ENCODE results near the gene N4BP2L2. TPM values are rescaled to one million over a fixed set of nuclear protein-coding genes. Genes with fewer than 3 reads are reported as not detected.

N4BP2L2 gene
- total RNA-seq, 5 donors from 2014 or later (not counting 1 experiment from before 2014, with no cell fraction given) = 200 to 241 (median 216) TPM

DNA sequence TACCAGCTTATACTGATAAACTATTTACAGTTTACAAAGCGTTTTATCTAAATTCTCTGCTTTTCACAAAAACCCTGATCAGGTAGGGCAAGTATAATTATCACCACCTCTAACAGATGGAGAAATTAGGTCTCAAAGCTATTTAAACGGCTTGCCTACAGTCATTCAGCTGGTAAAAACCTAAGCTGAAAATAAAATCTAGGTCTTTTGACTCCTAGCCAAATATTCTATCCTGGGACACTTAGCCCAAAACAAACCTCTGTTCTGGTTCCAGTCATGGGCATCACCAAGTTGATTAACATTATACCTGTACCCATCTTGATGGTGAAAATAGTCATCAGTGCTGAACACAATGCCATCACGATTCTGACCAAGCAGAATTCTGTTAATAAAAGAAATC, 11.4 kb downstream of the N4BP2L2 start:
- Mint-ChIP-seq H3K9me3 (no peaks in the 10 kb centered on the region), H3K36me3 (peaks cover 29% of the 10 kb centered on the region), H3K4me1 (peaks cover 54 to 72% (median 71%) of the 10 kb centered on the region in 3 donors), H3K4me3 (no peak overlapping the region), H3K27me3 (no peaks in the 10 kb centered on the region), H3K27ac (no peak overlapping the region)
- ChIA-PET CTCF (interaction anchor here (0.6 to 2.3 kb wide), 3 partner anchors 59 to 626 kb away, joined by 3 to 10 read pairs (median 4); partner anchors contain the start of gene PDS5B (in 1 of the 2)), POLR2A (interaction anchor here in 1 of 2 donors (1.0 kb wide), 1 partner anchor 10 kb away, joined by 3 read pairs; no protein-coding TSS in a partner anchor)
- no peaks in the 10 kb centered on the region for H3K27me3 ChIP-seq (replicated peaks in 1 of 2; ENCODE audit: control insufficient read depth in 2 of 2, extremely low read depth in 1 of 2, insufficient read depth in 2 of 2, low read length in 1 of 2)
- no peaks in the 10 kb centered on the region for H3K9me3 ChIP-seq
- no peak overlapping the region for H3K27ac ChIP-seq (ENCODE audit: low read length)
- no peak overlapping the region for H3K4me3 ChIP-seq (ENCODE audit: control insufficient read depth in 1 of 2, extremely low read depth in 1 of 2, low read length in 1 of 2)
- ATAC-seq (replicated peaks in 1 of 4) = no peak
- 80% methylated on average over 1 of the region's 3 CpGs for WGBS (ENCODE audit: insufficient coverage)
- peaks cover 0 to 23% of the 10 kb centered on the region in 2 donors for H3K36me3 ChIP-seq (ENCODE audit: control insufficient read depth in 2 of 2, extremely low read depth in 1 of 2, insufficient read depth in 1 of 2, low read length in 1 of 2)
- no peak for DNase-seq
- H3K4me1 ChIP-seq (ENCODE audit: control insufficient read depth in 1 of 2, extremely low read depth in 1 of 2, insufficient read depth in 2 of 2, low read length in 2 of 2) = peaks cover 16 to 18% of the 10 kb centered on the region in 2 experiments

DNA sequence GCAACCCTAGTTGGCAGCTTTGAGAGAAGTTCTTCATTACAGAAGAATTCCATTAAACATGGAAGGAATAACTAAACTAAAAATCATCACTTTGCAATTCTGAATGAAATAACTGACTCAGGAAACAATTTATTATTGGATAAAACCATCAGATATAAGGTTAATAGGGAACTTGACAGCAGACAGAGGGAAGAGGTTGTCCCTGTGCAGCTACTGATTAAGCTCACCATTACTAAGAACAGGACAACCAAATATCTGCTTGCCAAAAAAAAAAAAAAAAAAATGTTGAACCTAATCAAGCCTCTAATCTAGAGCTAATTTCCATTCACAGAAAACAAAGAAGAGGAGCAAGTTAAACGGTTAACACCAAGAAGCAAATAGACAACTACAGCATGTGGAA, 12.8 kb downstream of the N4BP2L2 start:
- H3K4me3 ChIP-seq (ENCODE audit: control insufficient read depth in 1 of 2, extremely low read depth in 1 of 2, low read length in 1 of 2) = no peak overlapping the region
- H3K36me3 ChIP-seq (ENCODE audit: control insufficient read depth in 2 of 2, extremely low read depth in 1 of 2, insufficient read depth in 1 of 2, low read length in 1 of 2) = peaks cover 0 to 30% of the 10 kb centered on the region in 2 donors
- Mint-ChIP-seq H3K9me3 (no peaks in the 10 kb centered on the region), H3K4me1 (peaks cover 45 to 64% (median 60%) of the 10 kb centered on the region in 3 donors), H3K4me3 (no peak overlapping the region), H3K27me3 (no peaks in the 10 kb centered on the region), H3K36me3 (peaks cover 28% of the 10 kb centered on the region), H3K27ac (no peak overlapping the region)
- ChIA-PET CTCF (interaction anchor here (0.6 to 2.3 kb wide), 7 partner anchors 14 to 794 kb away, joined by 3 to 10 read pairs (median 4); partner anchors contain the start of gene PDS5B (in 1 of the 2)), POLR2A (interaction anchor here (0.6 to 0.7 kb wide), 4 partner anchors 11 to 1235 kb away, joined by 7 to 13 read pairs (median 10); no protein-coding TSS in a partner anchor)
- no CpG with 5 or more reads among the region's 1 CpG for WGBS (ENCODE audit: insufficient coverage)
- no peaks in the 10 kb centered on the region for H3K9me3 ChIP-seq
- no peak overlapping the region for H3K27ac ChIP-seq (ENCODE audit: low read length)
- DNase-seq = no peak
- H3K4me1 ChIP-seq (ENCODE audit: control insufficient read depth in 1 of 2, extremely low read depth in 1 of 2, insufficient read depth in 2 of 2, low read length in 2 of 2) = peaks cover 7 to 10% of the 10 kb centered on the region in 2 experiments
- ATAC-seq (replicated peaks in 1 of 4) = no peak
- no peaks in the 10 kb centered on the region for H3K27me3 ChIP-seq (replicated peaks in 1 of 2; ENCODE audit: control insufficient read depth in 2 of 2, extremely low read depth in 1 of 2, insufficient read depth in 2 of 2, low read length in 1 of 2)

DNA sequence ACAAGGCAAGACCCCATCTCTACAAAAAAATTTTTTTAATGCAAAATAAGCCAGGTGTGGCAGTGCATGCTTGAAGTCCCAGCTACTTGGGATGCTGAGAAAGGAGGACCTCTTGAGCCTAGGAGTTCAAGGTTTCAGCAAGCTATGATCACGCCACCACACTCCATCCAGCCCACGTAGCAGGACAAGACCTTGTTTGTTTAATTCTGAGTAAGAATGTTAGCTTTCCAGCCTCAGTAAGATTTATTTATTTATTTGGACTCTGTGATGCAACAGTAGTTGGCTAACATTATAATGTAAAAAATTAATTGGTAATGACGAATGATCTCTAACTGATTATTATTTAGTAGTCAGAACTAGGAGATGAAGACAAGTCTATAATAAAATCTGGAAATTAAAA, 23.3 kb downstream of the N4BP2L2 start:
- Histone ChIP-seq H3K9me3 (no peaks in the 10 kb centered on the region), H3K27me3 (replicated peaks in 1 of 2; ENCODE audit: control insufficient read depth in 2 of 2, extremely low read depth in 1 of 2, insufficient read depth in 2 of 2, low read length in 1 of 2) (no peaks in the 10 kb centered on the region), H3K4me1 (ENCODE audit: control insufficient read depth in 1 of 2, extremely low read depth in 1 of 2, insufficient read depth in 2 of 2, low read length in 2 of 2) (no peaks in the 10 kb centered on the region), H3K27ac (ENCODE audit: low read length) (no peak overlapping the region), H3K36me3 (ENCODE audit: control insufficient read depth in 2 of 2, extremely low read depth in 1 of 2, insufficient read depth in 1 of 2, low read length in 1 of 2) (peaks cover 0 to 42% of the 10 kb centered on the region in 2 donors), H3K4me3 (ENCODE audit: control insufficient read depth in 1 of 2, extremely low read depth in 1 of 2, low read length in 1 of 2) (no peak overlapping the region)
- Mint-ChIP-seq H3K4me3 (no peak overlapping the region), H3K27me3 (no peaks in the 10 kb centered on the region), H3K36me3 (peaks cover 36% of the 10 kb centered on the region), H3K4me1 (peaks cover 15 to 20% (median 17%) of the 10 kb centered on the region in 3 donors), H3K27ac (no peak overlapping the region), H3K9me3 (no peaks in the 10 kb centered on the region)
- CTCF ChIA-PET = interaction anchor here in 1 of 2 donors (0.8 kb wide), 1 partner anchor 115 kb away, joined by 3 read pairs; no protein-coding TSS in a partner anchor
- no CpG with 5 or more reads among the region's 3 CpGs for WGBS (ENCODE audit: insufficient coverage)
- POLR2A ChIA-PET = no interaction called here
- ATAC-seq (replicated peaks in 1 of 4) (no peak), DNase-seq (no peak)

DNA sequence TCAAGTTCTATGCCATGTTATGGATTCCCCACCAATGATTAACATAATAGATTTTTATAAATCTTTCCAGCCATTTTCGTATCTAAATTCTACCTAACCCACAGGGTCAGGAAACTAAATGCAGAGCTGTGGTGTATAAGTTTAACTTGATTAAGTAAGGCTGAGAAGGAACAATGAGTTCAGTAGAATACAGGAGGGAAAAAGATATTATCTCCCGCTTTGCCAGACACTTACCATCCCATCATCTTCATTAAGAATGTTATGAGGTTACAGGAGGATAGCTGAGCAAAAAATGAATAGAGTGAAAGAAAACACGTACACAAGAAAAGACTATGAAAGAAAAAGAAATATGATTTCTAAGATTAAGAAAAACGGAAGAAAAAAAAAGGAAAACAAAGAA, 27.1 kb downstream of the N4BP2L2 start:
- ChIA-PET CTCF (interaction anchor here in 1 of 2 donors (0.8 kb wide), 1 partner anchor 14 kb away, joined by 4 read pairs; no protein-coding TSS in a partner anchor), POLR2A (interaction anchor here in 1 of 2 donors (0.7 kb wide), 1 partner anchor 25 kb away, joined by 7 read pairs; no protein-coding TSS in a partner anchor)
- Histone ChIP-seq H3K36me3 (ENCODE audit: control insufficient read depth in 2 of 2, extremely low read depth in 1 of 2, insufficient read depth in 1 of 2, low read length in 1 of 2) (peaks cover 0 to 20% of the 10 kb centered on the region in 2 donors), H3K4me3 (ENCODE audit: control insufficient read depth in 1 of 2, extremely low read depth in 1 of 2, low read length in 1 of 2) (no peak overlapping the region), H3K27me3 (replicated peaks in 1 of 2; ENCODE audit: control insufficient read depth in 2 of 2, extremely low read depth in 1 of 2, insufficient read depth in 2 of 2, low read length in 1 of 2) (no peaks in the 10 kb centered on the region), H3K9me3 (no peaks in the 10 kb centered on the region), H3K4me1 (ENCODE audit: control insufficient read depth in 1 of 2, extremely low read depth in 1 of 2, insufficient read depth in 2 of 2, low read length in 2 of 2) (no peaks in the 10 kb centered on the region), H3K27ac (ENCODE audit: low read length) (no peak overlapping the region)
- peak overlapping the region in 1 of 2 donors; percentile 18 for H3K27ac Mint-ChIP-seq
- DNase-seq = no peak
- H3K4me3 Mint-ChIP-seq = no peak overlapping the region
- no CpG with 5 or more reads among the region's 4 CpGs for WGBS (ENCODE audit: insufficient coverage)
- H3K9me3 Mint-ChIP-seq = no peaks in the 10 kb centered on the region
- peaks cover 9 to 14% (median 10%) of the 10 kb centered on the region in 3 donors for H3K4me1 Mint-ChIP-seq
- H3K27me3 Mint-ChIP-seq = no peaks in the 10 kb centered on the region
- H3K36me3 Mint-ChIP-seq = peaks cover 28% of the 10 kb centered on the region
- no peak for ATAC-seq (replicated peaks in 1 of 4)

DNA sequence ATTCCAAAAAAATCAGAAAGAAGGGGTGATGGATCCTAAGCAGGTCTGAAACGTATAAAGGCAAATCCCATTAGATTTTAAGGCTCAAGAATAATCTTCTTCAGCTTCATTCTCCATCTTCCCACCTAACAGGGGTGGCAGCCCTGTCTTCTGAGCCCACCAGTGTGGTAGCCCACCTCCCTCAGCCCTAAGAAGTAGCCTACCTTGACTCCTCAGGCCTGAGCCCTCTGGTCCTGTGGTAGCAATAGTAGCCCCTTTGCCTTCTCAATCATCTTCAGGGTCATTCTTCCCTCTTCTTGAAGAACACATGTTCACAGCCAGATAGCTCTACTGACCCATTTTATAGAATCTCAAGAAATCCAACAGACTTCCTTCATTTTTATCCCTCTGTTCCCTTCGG, 33.7 kb downstream of the N4BP2L2 start:
- no peak overlapping the region for H3K27ac Mint-ChIP-seq
- Histone ChIP-seq H3K27me3 (replicated peaks in 1 of 2; ENCODE audit: control insufficient read depth in 2 of 2, extremely low read depth in 1 of 2, insufficient read depth in 2 of 2, low read length in 1 of 2) (no peaks in the 10 kb centered on the region), H3K27ac (ENCODE audit: low read length) (no peak overlapping the region), H3K4me1 (ENCODE audit: control insufficient read depth in 1 of 2, extremely low read depth in 1 of 2, insufficient read depth in 2 of 2, low read length in 2 of 2) (no peaks in the 10 kb centered on the region), H3K9me3 (no peaks in the 10 kb centered on the region), H3K36me3 (ENCODE audit: control insufficient read depth in 2 of 2, extremely low read depth in 1 of 2, insufficient read depth in 1 of 2, low read length in 1 of 2) (peaks cover 0 to 12% of the 10 kb centered on the region in 2 donors), H3K4me3 (ENCODE audit: control insufficient read depth in 1 of 2, extremely low read depth in 1 of 2, low read length in 1 of 2) (no peak overlapping the region)
- H3K4me3 Mint-ChIP-seq = no peak overlapping the region
- DNase-seq (no peak), ATAC-seq (replicated peaks in 1 of 4) (no peak)
- H3K9me3 Mint-ChIP-seq = no peaks in the 10 kb centered on the region
- 100% methylated on average over 1 of the region's 2 CpGs for WGBS (ENCODE audit: insufficient coverage)
- H3K36me3 Mint-ChIP-seq = peaks cover 11% of the 10 kb centered on the region
- POLR2A ChIA-PET = no interaction called here
- H3K27me3 Mint-ChIP-seq = no peaks in the 10 kb centered on the region
- CTCF ChIA-PET = no interaction called here
- H3K4me1 Mint-ChIP-seq = peaks cover 2 to 14% (median 5%) of the 10 kb centered on the region in 3 donors

DNA sequence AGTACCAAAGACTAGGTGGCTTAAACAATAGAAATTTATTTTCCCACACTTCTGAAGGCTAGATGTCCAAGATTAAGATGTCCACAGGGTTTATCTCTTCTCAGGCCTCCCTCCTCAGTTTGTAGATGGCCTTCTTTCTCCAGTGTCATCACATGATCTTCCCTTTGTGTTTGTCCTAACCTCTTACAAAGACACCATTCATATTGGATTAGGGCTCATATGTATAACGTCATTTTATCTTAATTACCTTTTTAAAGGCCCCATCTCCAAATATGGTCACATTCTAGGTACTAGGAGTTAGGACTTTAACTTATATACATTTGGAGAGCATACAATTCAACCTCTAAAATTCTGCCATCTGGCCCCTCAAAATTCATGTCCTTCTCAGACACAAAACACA, 34.3 kb downstream of the N4BP2L2 start:
- H3K27ac ChIP-seq (ENCODE audit: low read length) = no peak overlapping the region
- no peaks in the 10 kb centered on the region for H3K27me3 ChIP-seq (replicated peaks in 1 of 2; ENCODE audit: control insufficient read depth in 2 of 2, extremely low read depth in 1 of 2, insufficient read depth in 2 of 2, low read length in 1 of 2)
- no CpG with 5 or more reads among the region's 1 CpG for WGBS (ENCODE audit: insufficient coverage)
- H3K27ac Mint-ChIP-seq = peak overlapping the region in 1 of 2 donors; percentile 15
- H3K36me3 ChIP-seq (ENCODE audit: control insufficient read depth in 2 of 2, extremely low read depth in 1 of 2, insufficient read depth in 1 of 2, low read length in 1 of 2) = peaks cover 0 to 12% of the 10 kb centered on the region in 2 donors
- POLR2A ChIA-PET = no interaction called here
- no peaks in the 10 kb centered on the region for H3K9me3 ChIP-seq
- peaks cover 0 to under 1% (median 0%) of the 10 kb centered on the region in 3 donors for H3K9me3 Mint-ChIP-seq
- no peak overlapping the region for H3K4me3 ChIP-seq (ENCODE audit: control insufficient read depth in 1 of 2, extremely low read depth in 1 of 2, low read length in 1 of 2)
- no peaks in the 10 kb centered on the region for H3K27me3 Mint-ChIP-seq
- no peak overlapping the region for H3K4me3 Mint-ChIP-seq
- H3K36me3 Mint-ChIP-seq = peaks cover 6% of the 10 kb centered on the region
- CTCF ChIA-PET = no interaction called here
- ATAC-seq (replicated peaks in 1 of 4) (no peak), DNase-seq (no peak)
- no peaks in the 10 kb centered on the region for H3K4me1 ChIP-seq (ENCODE audit: control insufficient read depth in 1 of 2, extremely low read depth in 1 of 2, insufficient read depth in 2 of 2, low read length in 2 of 2)
- H3K4me1 Mint-ChIP-seq = peaks cover 7 to 20% (median 7%) of the 10 kb centered on the region in 3 donors
